Neural cell (in vitro differentiated cells): Measurements from ENCODE around the gene CCSER2. TPM values are rescaled to one million over a fixed set of nuclear protein-coding genes. Genes with fewer than 3 reads are reported as not detected.

Experiments
- H2AFZ ChIP-seq: fragments of 200-600, 300-800 bp; sonication (generic), shearing (Covaris generic); 2 replicates; pipeline ENCODE4 v1.6.0; 2014; ENCODE audit warnings: low read depth, mild to moderate bottlenecking, antibody characterized with exemption, low read length, moderate library complexity
- H3F3A ChIP-seq: fragments of 200-600 bp; shearing (Covaris generic); 2 replicates; pipeline ENCODE4 v1.6.1; 2016; ENCODE audit warnings: mild to moderate bottlenecking, moderate library complexity, mixed read lengths, antibody characterized with exemption, low read length; ENCODE audit not compliant: insufficient read depth, poor library complexity, severe bottlenecking
- H3K27ac ChIP-seq: fragments of 200-600, 300-800 bp; sonication (generic), shearing (Covaris generic); 2 replicates; pipeline ENCODE4 v1.5.1; 2014; ENCODE audit warnings: mild to moderate bottlenecking, low read length, moderate library complexity
- H3K27me3 ChIP-seq: fragments of 300-800, 200-600 bp; sonication (generic), shearing (Covaris generic); 2 replicates; pipeline ENCODE4 v1.6.0; 2014; ENCODE audit warnings: mild to moderate bottlenecking, low read depth, low read length, moderate library complexity; ENCODE audit not compliant: insufficient read depth
- H3K36me3 ChIP-seq: fragments of 300-800, 200-600 bp; sonication (generic), shearing (Covaris generic); 2 replicates; pipeline ENCODE4 v1.5.1; 2014; ENCODE audit warnings: mild to moderate bottlenecking, antibody characterized with exemption, low read length, moderate library complexity; ENCODE audit not compliant: insufficient read depth
- H3K4me2 ChIP-seq: fragments of 300-800, 200-600 bp; sonication (generic), shearing (Covaris generic); 2 replicates; pipeline ENCODE4 v1.6.0; 2014; ENCODE audit warnings: mild to moderate bottlenecking, low read length
- H3K4me3 ChIP-seq: fragments of 300-800, 200-600 bp; sonication (generic), shearing (Covaris generic); 2 replicates; pipeline ENCODE4 v1.5.1; 2014; ENCODE audit warnings: mild to moderate bottlenecking, low read length, moderate library complexity
- H3K79me2 ChIP-seq: fragments of 200-600 bp; shearing (Covaris generic); replicated peaks from 2 replicates; pipeline ENCODE4 v1.6.0; 2014; ENCODE audit warnings: mild to moderate bottlenecking, low read length, moderate library complexity; ENCODE audit not compliant: insufficient read depth
- H3K9ac ChIP-seq: fragments of 300-800, 200-600 bp; sonication (generic), shearing (Covaris generic); 2 replicates; pipeline ENCODE4 v1.6.1; 2016; ENCODE audit warnings: mild to moderate bottlenecking, low read length, mixed read lengths
- H3K9me2 ChIP-seq: fragments of 200-600 bp; shearing (Covaris generic); 2 replicates; pipeline ENCODE4 v1.6.1; 2016; ENCODE audit warnings: mild to moderate bottlenecking, low read length, mixed read lengths; ENCODE audit not compliant: insufficient read depth
- H3K9me3 ChIP-seq: fragments of 200-600, 300-800 bp; sonication (generic), shearing (Covaris generic); 2 replicates; pipeline ENCODE4 v1.6.1; 2016; ENCODE audit warnings: mild to moderate bottlenecking, mixed run types, low read length, moderate library complexity, mixed read lengths
- H4K20me1 ChIP-seq: fragments of 200-600 bp; shearing (Covaris generic); 2 replicates; pipeline ENCODE4 v1.6.1; 2016; ENCODE audit warnings: mild to moderate bottlenecking, mixed run types; ENCODE audit not compliant: insufficient read depth
- CTCF ChIP-seq: fragments of 450-650 bp; IDR thresholded peaks from 2 replicates; pipeline ENCODE4 v1.5.1; 2014; ENCODE audit warnings: antibody characterized with exemption, mild to moderate bottlenecking, moderate library complexity; ENCODE audit not compliant: poor library complexity, severe bottlenecking
- EP300 ChIP-seq: fragments of 450-650 bp; conservative IDR thresholded peaks from 2 replicates; pipeline ENCODE4 v1.6.1; 2014; ENCODE audit warnings: antibody characterized with exemption, mild to moderate bottlenecking, moderate library complexity; ENCODE audit not compliant: poor library complexity, severe bottlenecking
- EZH2 ChIP-seq: fragments of 200-600, 300-800 bp; shearing (Covaris generic), sonication (generic); IDR thresholded peaks from 2 replicates; pipeline ENCODE4 v1.6.1; 2014; ENCODE audit warnings: antibody characterized with exemption, low read length, borderline replicate concordance, mild to moderate bottlenecking; ENCODE audit not compliant: insufficient read depth, poor library complexity, severe bottlenecking
- MXI1 ChIP-seq: fragments of 450-650 bp; conservative IDR thresholded peaks from 2 replicates; pipeline ENCODE4 v1.6.1; 2014; ENCODE audit warnings: antibody characterized with exemption, mild to moderate bottlenecking; ENCODE audit not compliant: poor library complexity, severe bottlenecking
- POLR2AphosphoS5 ChIP-seq: IDR thresholded peaks from 2 replicates; pipeline ENCODE4 v1.6.1; 2012
- RAD21 ChIP-seq: fragments of 450-650 bp; conservative IDR thresholded peaks from 2 replicates; pipeline ENCODE4 v1.6.1; 2014; ENCODE audit warnings: antibody characterized with exemption, mild to moderate bottlenecking, moderate library complexity
- SMC3 ChIP-seq: fragments of 450-650 bp; conservative IDR thresholded peaks from 2 replicates; pipeline ENCODE4 v1.6.1; 2014; ENCODE audit warnings: antibody characterized with exemption, mild to moderate bottlenecking, moderate library complexity; ENCODE audit not compliant: poor library complexity
- TAF1 ChIP-seq: IDR thresholded peaks from 2 replicates; pipeline ENCODE4 v1.6.1; 2012; ENCODE audit warnings: low read depth
- polyA plus RNA-seq: library from polyadenylated mRNA; depleted of rRNA; stranded (reverse); fragments of >200 nt; gene quantifications from 2 replicates; pipeline ENCODE4 v1.2.3, GENCODE V29; 2014
- TF ChIP-seq, protein P1 (sequence below): IDR thresholded peaks from 2 replicates; pipeline ENCODE4 v1.6.1; 2012; ENCODE audit warnings: borderline replicate concordance

The CCSER2 gene
- polyA plus RNA-seq, 1 donor from 2014 or later, result 38.3 TPM

GRCh38 chr10:84540617-84541288 is 212.4 kb downstream of the CCSER2 start:
- no peak overlapping the region for H3K9ac ChIP-seq
- no peaks in the 10 kb centered on the region for H3K36me3 ChIP-seq
- H3K79me2 ChIP-seq, result no peaks in the 10 kb centered on the region
- no peak overlapping the region for H3K4me3 ChIP-seq
- H4K20me1 ChIP-seq, result no peaks in the 10 kb centered on the region
- no peak overlapping the region for H3K4me2 ChIP-seq
- no peaks in the 10 kb centered on the region for H3K9me2 ChIP-seq
- H3K27ac ChIP-seq, result no peak overlapping the region
- no peak overlapping the region for H2AFZ ChIP-seq
- TF ChIP-seq RAD21, result peak; percentile 67
- TF ChIP-seq CTCF, result peak; percentile 64
- TF ChIP-seq MXI1, result no peak
- TF ChIP-seq EP300, result no peak
- peak; percentile 68 for TF ChIP-seq SMC3
- no peak for TF ChIP-seq TAF1
- TF ChIP-seq EZH2, result no peak
- H3K9me3 ChIP-seq, result no peaks in the 10 kb centered on the region
- H3F3A ChIP-seq, result no peaks in the 10 kb centered on the region
- peaks cover 6% of the 10 kb centered on the region for H3K27me3 ChIP-seq

- no peaks in the 10 kb centered on the region for H4K20me1 ChIP-seq
- TF ChIP-seq TAF1, result no peak
- H3K27ac ChIP-seq, result no peak overlapping the region
- H3K27me3 ChIP-seq, result peaks cover 6% of the 10 kb centered on the region
- H3K4me3 ChIP-seq, result no peak overlapping the region
- H3K9me3 ChIP-seq, result no peaks in the 10 kb centered on the region
- H3K9me2 ChIP-seq, result no peaks in the 10 kb centered on the region
- no peaks in the 10 kb centered on the region for H3K36me3 ChIP-seq
- no peaks in the 10 kb centered on the region for H3F3A ChIP-seq
- no peak overlapping the region for H3K9ac ChIP-seq
- H2AFZ ChIP-seq, result no peak overlapping the region
- H3K79me2 ChIP-seq, result no peaks in the 10 kb centered on the region
- H3K4me2 ChIP-seq, result no peak overlapping the region
Observed at GRCh38 chr10:84541289-84541637, 212.9 kb downstream of the CCSER2 start.

DNA sequence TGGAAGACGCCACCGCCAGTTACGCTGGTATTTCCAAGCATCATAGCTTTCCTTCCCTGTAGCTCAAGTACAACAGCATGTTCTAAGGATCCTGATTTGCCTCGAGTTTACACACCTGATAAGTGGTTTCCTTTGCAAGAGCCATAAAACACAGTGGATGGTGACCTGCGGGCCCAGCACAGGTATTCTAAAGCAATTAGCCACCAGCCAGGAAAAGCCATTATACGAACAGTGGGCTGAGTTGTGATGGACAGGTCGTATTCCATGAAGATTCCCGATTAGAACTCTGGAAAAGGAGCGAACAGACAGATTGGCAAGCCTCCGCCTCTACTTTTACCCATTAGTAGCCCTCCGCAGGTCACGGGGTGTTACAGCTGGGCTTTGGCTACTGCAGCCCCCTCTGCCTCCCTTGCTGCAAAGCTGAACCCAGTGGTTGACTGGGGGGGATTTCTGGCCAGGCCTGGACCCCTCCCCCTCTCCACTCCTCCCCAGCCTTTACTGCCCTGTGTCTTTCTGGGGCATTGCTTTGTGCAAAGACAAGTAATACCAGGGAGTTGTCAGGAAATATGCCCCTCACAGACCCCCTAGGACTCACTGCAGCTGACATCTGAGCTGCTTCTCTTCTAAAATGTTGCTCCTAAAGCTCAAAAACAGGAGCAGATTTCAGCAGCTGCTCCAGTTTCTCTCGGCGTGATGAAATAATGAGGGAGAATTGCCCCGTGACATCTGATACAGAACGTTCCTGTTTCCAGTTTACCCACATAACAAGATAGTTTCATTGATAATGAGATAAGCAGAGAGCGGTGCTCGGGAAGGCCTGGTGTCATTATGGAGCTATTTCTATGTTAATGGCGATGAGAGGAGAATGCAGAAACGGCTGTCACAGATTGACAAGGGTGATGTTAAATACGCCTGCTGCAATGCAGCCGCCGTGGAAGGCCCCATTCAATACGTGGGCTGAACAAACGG is 214.4 kb downstream of the CCSER2 start:
- H3K36me3 ChIP-seq, result no peaks in the 10 kb centered on the region
- H3K79me2 ChIP-seq, result no peaks in the 10 kb centered on the region
- H3K9me3 ChIP-seq, result no peaks in the 10 kb centered on the region
- H3K4me3 ChIP-seq, result peak overlapping the region; percentile 51
- TF ChIP-seq EP300 (peak; percentile 74), POLR2AphosphoS5 (peak; percentile 91), SMC3 (no peak), MXI1 (no peak), TAF1 (no peak)
- TF ChIP-seq, protein P1, sequence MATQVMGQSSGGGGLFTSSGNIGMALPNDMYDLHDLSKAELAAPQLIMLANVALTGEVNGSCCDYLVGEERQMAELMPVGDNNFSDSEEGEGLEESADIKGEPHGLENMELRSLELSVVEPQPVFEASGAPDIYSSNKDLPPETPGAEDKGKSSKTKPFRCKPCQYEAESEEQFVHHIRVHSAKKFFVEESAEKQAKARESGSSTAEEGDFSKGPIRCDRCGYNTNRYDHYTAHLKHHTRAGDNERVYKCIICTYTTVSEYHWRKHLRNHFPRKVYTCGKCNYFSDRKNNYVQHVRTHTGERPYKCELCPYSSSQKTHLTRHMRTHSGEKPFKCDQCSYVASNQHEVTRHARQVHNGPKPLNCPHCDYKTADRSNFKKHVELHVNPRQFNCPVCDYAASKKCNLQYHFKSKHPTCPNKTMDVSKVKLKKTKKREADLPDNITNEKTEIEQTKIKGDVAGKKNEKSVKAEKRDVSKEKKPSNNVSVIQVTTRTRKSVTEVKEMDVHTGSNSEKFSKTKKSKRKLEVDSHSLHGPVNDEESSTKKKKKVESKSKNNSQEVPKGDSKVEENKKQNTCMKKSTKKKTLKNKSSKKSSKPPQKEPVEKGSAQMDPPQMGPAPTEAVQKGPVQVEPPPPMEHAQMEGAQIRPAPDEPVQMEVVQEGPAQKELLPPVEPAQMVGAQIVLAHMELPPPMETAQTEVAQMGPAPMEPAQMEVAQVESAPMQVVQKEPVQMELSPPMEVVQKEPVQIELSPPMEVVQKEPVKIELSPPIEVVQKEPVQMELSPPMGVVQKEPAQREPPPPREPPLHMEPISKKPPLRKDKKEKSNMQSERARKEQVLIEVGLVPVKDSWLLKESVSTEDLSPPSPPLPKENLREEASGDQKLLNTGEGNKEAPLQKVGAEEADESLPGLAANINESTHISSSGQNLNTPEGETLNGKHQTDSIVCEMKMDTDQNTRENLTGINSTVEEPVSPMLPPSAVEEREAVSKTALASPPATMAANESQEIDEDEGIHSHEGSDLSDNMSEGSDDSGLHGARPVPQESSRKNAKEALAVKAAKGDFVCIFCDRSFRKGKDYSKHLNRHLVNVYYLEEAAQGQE, result peak; percentile 25
- H3K9me2 ChIP-seq, result no peaks in the 10 kb centered on the region
- no peaks in the 10 kb centered on the region for H4K20me1 ChIP-seq
- no peak overlapping the region for H2AFZ ChIP-seq
- peak overlapping the region; percentile 15 for H3K9ac ChIP-seq
- H3F3A ChIP-seq, result no peaks in the 10 kb centered on the region
- peak overlapping the region; percentile 50 for H3K4me2 ChIP-seq
- H3K27me3 ChIP-seq, result peaks cover 6% of the 10 kb centered on the region
- peak overlapping the region; percentile 40 for H3K27ac ChIP-seq
